GM21528 (cell line): Measurements from ENCODE around the gene CAPN2.
"Not testable (repeated sequence)": the region's sequence is repeated elsewhere in the genome, so short reads cannot be mapped to it uniquely, and the experiment has no call there.

Experiments
- ATAC-seq: cut with Tn5 transposase; IDR thresholded peaks from one replicate; pipeline ENCODE4 v1.9.1; 2021; ENCODE audit warnings: mild to moderate bottlenecking, moderate library complexity; ENCODE audit not compliant: unreplicated experiment, low FRiP score

The CAPN2 gene

DNA sequence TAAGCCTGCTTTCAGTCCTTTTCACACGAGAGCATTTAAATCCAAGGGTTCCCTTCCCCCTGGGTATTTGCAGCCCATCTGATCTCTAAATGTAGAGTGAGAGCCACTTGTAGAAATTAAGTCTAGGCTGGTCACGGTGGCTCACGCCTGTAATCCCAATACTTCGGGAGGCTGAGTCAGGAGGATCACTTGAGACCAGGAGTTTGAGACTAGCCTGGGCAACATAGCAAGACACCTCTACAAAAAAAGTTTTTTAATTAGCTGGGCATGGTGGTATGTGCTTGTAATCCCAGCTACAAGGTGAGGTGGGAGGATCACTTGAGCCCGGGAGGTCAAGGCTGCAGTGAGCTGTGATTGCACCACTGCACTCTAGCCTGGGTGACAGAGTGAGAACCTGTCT, 24.3 kb downstream of the CAPN2 start:
- not testable (repeated sequence) for ATAC-seq

DNA sequence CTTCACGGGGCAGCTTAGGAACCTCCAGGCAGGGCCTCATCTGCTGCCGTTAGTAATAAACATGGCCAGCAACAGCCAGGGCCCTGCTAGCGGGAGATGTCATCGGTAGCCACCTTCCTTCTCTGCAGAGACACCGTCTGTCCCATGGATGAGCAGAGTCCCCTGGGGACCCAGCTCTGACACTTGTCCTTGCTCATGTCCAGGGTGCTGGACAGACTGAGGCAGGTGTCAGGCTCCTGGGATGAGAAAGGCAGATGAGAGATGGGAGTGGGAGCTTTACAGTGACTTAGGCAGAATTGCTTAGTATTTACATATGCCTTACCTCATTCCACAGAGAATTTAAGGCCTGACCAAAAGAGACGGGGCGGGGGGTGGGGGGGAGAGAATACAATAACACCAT, 25.0 kb downstream of the CAPN2 start:
- no peak for ATAC-seq

DNA sequence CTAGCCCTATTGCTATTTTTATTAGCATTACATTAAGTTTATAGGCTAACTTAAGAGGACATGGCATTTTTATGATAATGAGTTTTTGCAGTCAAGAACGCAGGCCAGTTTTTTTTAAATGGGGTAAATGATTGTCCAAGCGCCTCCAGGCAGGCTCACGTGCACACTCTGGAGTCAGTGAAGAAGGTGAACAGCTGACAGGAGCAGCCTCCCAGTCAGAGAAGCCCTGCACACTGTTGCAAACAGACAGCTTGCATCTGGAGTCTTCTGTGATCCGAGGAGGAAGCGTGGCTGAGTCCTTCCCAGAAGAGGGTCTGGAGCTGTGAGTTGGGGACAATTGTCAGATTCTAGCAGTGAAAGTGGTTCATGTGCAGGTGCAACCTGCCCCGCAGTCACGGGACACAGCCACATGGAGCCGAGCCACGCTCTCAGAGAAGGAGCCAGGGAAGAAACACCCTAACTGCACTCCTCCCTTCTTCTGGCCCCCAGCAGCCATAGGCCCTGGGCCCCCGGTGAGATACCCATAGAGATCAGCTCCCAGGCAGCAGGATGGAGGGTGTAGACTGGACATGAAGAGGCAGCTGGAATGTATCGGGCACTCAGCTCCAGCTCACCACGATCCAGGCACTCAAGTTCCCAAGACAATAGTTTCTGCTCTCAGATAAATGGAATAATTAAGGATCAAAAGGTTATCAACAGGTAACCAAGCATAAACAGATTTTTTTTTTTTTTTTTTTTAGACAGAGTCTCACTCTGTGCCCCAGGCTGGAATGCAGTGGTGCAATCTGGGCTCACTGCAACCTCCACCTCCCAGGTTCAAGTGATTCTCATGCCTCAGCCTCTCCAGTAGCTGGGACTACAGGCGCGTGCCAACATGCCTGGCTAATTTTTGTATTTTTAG, 26.4 kb downstream of the CAPN2 start:
- ATAC-seq = no peak

DNA sequence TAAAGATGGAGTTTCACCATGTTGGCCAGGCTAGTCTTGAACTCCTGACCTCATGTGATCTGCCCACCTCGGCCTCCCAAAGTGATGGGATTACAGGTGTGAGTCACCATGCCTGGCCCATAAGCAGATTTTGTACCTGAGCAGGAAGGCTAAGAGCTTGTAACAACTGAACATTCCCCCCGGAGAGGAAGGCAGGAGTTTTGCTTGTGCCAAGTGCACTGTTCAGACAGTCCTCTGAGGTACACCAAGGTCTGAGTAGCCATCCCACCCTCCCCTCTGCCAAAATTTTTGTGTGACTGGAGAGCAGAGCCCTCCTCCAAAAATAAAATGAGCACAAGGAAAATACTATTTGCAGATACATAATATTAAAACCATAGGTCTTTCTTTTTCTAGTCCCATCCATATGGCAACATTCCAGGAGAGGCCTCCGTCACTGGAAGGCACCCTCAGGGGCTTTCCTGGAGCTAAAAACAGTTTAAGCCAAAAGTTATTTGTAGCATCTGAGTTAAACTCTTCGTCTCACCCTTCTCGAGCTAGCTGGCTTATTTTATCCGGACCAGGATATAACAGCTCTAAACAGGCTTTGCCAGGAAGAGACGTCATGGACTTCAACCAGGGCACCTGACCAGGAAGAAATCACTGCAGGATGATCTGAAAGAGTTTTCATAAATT, 27.2 kb downstream of the CAPN2 start:
- ATAC-seq = no peak

DNA sequence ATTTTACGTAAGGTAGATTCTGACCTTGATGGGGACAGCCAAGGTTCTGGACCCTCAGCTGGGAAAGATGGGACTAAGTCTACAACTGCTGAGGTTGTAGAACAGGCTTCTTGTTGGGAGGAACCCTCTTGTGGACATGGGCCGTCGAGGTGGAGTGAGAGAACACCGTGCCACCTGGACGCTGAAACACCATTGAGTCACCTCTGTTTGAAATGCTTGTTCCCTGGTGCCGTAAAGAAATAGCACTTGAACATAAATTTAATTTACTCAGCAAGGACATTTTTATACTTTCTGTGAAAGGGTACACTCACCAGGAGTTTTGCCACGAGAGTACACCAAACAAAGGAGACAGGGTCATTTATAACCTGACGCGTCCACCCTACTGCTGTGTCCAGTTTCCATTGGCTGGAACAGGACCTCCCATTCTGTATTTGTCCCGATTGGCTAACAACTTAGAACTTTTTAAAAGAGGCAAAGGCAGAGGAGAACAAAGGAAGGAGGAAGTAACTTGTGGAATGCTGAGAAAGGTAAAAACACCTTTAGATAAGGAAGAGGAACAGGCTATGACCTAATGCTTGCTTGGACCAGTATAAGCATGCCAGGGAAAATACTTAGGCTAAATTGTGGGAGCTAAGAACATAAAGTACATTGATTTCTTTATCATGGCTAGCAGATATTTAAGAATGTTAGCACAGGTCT, 27.8 kb downstream of the CAPN2 start:
- ATAC-seq = not testable (repeated sequence)

DNA sequence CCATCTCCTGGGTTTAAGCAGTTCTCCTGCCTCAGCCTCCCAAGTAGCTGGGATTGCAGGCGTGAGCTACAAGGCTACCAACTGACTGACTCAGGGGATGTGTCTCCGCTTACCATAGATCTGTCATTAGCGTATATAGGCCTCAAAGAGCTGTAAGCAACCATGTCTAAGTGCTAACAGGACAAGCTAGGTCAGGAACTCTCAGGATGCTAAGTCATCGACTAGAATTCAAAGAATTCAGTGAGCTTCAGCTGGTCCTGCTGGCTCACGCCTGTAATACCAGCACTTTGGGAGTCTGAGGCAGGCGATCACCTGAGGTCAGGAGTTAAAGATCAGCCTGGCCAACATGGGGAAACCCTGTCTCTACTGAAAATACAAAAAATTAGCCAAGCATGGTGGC, 29.5 kb downstream of the CAPN2 start:
- no peak for ATAC-seq

DNA sequence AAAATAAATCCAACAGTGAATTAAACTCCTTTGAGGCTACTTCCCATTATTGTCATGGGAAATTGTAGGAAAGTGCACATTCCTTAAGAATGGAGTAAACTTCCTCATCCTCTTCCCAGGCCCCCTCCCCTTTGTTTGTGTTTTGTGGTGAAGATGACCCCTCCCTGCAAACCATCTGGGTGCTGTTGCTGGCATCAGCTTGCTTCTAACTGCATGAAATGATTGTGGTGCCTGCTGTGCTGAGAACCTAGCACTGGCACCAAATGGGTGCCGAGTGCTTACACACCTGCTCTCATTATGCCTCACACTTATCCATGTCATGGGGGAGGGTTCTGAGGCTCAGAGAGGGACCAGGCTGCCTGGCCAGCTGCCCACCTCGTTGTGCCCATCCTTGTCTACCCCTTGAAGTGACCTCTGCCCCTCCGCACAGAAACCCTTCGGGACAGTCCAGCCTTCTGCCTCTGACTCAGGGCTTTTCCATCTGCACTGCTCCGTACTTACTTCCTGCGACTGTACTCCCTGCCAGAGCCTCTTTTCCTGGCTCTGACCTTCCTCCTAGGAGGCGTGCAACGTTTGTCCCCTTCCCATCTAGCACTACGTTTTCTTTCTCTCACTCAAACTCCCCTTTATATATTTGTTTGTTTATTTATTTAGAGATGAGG, 30.6 kb downstream of the CAPN2 start:
- no peak for ATAC-seq

DNA sequence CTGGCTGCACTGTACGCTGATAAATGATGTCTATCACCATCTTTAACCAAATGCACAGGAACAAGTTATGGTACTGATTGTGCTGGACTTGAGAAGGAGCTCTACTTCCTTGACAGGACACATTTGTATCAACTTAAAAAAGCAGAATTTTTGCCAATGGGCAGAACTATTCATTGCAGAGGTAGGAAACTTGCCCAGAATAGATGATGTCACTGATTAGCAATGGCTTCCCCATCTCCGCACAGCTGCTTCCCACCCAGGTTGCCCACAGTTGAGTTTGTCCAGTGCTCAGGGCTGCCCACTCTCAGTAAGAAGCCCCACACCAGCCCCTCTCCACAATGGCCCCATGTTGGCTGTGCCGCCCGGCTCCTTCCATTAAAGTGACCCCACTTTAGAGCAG, 33.4 kb downstream of the CAPN2 start:
- ATAC-seq = no peak

DNA sequence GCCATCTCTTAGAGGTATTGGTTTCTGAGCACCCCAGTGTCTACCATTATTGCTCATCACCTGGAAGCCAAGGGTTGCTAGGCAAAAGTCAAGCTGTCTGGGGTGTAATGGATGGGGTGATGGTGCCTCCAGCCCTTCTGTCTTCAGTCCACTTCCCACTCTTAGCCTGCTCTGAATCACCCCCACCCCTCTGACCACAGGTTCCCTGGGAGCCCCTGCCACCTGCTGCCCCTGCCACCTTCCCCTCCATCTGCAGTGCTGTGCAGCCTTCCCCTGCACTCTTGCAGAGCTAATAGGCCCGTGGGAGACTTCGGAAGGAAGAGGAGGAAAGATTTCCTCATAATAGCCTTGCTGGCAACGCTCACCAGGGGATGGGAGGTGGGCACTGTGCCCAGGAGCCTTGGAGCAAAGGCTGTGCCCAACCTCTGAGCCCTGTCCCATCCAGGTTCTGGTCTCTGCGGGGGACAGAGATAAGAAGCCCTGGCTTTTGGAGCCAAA, 35.5 kb downstream of the CAPN2 start:
- no peak for ATAC-seq

DNA sequence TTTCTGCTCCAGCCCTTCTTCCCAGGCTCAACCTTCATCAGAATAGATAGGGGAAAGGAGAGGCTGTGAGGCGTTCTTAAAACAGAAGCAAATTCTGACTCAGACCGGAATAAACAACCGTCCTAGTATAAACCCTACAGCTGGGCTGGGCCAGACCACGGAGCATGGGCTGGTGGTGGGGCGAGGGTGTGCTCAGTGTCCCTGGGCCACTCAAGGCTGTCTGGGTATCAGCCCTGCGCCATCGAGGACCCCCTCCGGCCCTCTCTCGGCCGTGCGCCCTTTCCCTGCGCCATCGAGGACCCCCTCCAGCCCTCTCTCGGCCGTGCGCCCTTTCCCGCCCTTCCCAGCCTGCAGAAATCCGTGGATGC, 36.0 kb downstream of the CAPN2 start:
- no peak for ATAC-seq

DNA sequence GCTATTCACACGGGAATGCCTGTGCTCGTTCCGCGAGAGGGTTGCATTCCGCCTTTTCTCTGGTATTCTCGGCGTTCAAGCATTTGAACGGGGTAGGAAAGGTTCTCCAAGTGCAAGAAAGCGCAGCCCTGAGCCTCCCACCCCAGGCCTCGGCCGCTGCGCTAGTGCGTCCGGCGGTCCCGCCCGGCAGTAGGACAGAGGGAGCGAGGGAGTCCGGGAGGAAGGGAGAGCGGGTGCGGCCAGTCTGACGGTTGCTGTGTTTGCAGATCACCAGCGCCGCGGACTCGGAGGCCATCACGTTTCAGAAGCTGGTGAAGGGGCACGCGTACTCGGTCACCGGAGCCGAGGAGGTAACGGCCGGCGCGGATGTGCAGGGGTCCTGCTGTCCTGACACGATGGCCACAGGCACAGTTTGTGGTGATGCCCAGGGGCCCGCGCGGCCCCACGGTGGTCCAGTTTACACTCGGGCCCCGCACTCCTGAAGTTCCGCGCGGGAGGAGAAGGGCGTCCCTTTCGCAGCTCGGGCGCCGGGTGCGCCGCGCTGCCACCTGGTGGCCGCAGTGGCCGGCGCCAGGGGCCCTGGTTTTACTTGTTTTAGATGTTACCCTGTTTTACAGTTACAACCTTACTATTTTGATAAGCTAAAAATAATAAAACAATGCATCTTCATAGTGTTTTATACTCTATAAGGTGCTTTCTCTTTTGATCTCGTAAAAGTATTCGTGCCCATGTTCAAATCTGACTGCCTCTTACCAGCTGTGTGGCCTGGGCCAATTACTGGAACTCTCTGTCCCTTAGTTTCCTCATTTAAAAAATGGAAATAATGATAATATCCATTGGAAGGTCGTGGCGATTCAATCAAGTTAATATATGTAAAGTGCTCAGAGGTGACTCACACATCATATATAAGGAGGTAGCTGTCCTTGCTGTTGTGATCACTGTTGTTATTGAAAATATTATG, 36.7 kb downstream of the CAPN2 start:
- ATAC-seq = peak; percentile 82

DNA sequence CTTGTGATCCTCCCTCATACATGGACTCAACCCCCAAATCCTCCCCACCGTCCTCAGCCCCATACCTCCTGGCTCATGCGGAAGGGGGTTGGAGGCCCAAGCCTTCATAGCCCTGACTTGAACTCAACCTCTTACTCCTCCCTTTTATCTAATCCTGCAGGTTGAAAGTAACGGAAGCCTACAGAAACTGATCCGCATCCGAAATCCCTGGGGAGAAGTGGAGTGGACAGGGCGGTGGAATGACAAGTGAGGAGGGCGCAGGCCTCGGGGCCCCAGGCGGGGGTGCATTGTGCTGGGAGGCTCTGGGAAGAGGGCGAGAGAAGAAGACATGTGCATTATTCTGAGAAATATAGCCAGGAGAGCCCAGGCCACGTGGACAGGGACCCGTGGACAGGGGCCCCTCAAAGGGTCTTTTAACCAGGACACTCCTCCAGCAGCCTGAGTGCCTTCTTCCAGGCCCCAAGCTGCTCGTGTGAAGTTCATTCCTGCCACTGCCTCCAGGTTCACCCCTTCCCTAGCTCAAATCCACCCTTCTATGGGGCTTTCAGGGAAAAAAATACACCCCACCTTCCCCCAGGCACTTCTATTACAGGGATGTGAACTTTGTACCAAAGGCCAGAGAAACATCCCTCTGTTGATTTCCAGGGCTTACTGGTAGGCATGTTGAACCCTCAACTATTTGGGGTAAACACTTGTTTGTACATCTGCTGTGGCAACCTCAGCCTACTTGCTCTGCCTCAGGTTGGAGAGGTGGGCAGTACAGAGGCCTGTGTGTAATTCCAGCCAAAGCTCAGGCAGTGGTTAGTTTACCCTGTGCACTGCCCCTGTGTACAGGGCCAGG, 38.6 kb downstream of the CAPN2 start:
- no peak for ATAC-seq

DNA sequence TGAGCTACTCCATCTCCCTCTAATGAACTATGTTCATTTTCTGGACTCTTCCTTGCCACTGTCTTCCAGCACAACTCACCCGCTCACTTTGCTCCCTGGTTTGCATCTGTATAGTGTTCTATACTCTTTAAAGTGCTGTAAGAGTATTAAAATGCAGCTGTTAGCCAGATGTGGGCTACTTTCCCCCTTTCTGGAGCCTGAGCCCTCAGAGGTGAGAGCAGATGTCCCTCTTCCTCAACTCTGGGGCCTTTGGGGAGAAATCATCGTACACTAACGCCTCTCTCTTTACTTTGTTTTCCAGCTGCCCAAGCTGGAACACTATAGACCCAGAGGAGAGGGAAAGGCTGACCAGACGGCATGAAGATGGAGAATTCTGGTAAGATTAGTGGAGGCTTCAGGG, 39.4 kb downstream of the CAPN2 start:
- ATAC-seq = no peak

DNA sequence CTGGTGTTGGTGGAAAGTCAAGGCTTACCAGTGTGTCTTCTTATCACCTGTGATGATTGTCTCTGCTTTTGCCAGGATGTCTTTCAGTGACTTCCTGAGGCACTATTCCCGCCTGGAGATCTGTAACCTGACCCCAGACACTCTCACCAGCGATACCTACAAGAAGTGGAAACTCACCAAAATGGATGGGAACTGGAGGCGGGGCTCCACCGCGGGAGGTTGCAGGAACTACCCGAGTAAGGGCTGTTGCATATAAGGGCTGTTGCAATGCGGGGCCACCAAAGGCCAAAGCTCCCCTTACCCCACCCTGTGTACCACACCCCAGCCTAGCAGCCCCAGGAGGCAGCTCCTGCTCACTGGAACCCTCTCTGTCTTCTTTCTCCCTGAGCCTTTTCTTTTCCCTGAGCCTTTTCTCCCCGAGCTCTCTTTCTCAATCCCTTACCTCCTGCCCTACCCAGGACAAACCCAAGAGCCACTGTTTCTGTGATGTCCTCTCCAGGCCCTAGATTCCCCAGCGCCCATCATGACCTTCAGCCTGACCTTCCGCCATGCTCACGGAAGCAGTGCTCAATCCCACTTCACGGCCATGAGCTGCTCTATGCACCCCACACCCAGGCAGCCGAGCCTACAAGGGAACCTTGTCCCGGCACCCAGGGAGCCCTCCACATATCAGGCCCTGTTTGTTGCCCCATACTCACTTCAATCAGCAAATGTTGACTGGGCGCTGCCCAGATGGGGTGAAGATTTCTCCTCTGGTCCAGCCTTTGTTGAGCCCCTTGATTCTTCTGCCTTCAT, 40.6 kb downstream of the CAPN2 start:
- no peak for ATAC-seq

DNA sequence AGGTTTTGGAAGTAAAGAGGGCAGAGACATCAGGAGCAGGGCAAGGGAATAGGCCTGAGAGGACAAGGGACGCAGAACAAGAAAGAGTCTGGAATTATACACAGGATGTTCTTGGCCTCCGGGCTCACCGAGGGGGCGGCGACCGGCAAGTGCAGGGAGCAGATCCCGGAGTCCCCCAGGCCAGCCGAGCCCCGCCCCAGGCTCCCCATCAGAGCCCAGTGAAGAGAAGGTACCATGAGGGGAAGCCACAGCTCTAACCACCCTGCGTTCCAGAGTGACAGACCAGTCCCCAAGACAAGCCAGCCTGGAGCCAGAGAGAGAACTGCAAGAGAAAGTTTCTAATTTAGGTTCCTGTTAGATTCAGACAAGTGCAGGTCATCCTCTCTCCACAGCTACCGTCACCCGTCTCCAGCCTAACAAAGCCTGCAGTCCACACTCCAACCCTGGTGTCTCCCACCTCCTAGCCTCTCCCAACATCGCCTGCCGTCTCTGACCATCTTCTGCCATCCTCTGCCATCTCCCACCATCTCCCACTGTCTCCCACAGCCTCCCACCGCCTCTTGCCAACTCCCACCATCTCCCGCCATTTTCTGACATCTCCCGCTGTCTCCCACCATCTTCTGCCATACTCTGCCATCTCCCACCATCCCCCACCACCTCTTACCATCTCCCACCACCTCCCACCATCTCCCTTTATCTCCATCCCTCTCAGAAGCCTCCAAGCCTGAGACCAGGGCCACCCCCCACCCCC, 42.5 kb downstream of the CAPN2 start:
- no peak for ATAC-seq

DNA sequence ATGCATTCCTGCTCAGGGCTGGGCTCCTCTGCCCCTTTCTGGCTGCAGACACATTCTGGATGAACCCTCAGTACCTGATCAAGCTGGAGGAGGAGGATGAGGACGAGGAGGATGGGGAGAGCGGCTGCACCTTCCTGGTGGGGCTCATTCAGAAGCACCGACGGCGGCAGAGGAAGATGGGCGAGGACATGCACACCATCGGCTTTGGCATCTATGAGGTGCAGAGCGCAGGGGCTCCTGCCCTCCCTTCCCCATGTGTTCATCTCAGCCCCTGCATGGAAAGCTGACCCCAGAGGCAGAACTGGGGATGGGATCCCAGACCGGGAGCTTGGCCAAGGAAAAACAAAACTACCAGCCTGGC, 43.1 kb downstream of the CAPN2 start:
- ATAC-seq = no peak

DNA sequence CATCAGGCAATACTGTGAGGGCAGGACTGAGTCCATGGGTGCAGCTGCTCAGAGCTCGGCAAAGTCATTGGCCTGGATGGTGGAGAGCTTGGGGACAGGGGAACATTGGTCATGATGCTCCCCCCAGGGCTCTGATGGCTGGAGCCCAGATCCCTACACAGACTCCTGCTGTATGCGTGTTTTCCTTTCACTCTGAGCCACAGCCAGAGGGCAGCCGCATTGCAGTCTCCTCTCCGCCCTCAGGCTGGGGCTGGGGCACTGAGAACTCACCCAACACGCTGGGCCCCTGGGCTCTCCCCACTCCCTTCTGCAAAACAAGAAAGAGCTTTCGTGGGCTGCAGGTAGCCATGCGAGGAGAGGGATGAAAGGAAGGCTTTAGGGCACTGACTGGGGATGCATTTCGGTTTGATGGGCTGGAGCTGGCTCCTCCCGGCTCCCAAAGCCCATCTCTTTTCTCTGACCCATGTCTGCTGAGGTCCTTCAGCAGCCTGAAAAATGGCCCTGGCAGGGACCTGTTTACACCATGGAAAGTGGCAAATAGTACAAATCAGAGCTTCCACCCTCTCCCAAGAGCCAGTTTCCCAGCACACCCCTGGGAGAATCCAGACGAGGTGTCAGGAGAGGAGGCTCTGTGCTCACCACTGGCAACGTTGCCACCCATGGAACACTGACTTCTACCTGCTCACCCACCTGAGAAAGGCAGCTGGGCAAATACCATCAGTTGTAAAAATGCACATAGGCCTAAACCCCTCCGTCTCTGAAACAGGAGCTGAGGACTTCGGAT, 43.8 kb downstream of the CAPN2 start:
- no peak for ATAC-seq
